NCI-H510A (cell line): ENCODE results near the gene TMA7.

Experiments used
- DNase-seq: peaks from one replicate; lab custom pipeline; 2025; lab: John Stamatoyannopoulos, UW

TMA7 gene

DNA sequence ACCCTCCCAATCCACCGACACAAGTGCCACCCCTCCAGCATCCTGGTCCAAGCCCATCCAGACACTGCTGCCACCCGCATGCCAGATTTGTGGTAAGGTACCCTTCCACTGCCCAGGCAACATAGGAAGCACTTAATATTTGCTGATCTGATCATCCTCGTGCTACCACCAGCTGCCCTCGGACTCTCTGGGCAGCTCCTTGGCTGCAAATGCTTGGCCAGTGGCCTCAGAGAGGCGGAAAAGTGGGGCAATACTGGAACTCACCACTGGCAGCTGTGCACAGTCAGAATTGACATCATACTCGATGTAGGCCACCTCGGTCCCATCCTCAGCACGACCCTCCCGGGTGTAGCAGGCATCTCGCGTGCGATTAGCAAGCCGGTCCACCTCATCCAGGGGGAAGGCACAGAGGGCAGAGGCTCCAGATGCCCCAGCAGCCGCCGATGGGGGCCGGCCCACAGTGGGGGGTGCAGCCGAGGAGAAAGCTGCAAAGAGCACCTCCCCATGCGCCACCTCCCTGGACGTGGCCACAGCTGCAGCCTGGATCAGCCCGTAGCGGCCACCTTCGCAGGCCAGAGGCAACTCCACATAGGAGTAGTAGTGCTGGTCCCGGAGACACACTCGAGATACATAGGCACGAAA lies 16.7 kb upstream of the TMA7 start:
- no peak for DNase-seq

DNA sequence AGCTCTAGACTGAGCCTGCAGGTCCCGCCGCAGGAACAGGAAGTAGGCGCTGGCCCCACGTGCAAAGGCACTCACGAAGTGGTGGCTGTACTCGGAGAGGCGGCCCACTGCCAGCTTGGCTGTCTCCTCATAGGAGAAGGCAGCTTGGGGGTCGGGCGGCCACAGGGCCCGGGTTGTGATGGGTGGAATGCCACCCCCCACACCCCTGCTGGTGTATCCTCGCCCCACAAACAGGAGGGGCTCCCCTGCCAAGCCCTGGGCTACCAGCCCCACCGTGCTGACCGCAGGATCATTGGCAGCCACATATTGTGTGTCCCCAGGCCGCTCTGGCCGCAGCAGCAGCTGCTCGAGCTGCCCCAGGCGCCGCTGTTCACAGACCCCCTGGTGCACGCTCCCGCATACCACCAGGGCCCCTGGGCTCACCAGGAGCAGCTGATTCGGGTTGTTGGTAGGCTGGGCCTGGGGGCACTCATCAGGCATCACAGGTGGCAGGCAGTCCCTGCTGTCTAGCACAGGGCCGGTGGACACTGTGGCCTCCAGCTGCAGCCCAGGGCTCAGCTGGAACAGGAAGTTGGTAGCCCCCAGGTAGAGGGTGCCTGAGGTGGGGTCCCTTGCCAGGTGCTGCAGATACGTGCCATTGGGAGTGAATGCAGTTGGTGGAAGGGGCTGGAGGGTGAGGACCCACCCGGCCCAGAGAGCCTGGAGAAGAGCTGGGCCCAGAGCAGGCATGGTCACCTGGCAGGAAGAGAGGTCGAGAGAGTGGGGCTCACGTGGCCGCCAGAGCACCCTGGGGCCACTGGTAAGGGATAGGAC lies 16.0 kb upstream of the TMA7 start:
- DNase-seq, result no peak

DNA sequence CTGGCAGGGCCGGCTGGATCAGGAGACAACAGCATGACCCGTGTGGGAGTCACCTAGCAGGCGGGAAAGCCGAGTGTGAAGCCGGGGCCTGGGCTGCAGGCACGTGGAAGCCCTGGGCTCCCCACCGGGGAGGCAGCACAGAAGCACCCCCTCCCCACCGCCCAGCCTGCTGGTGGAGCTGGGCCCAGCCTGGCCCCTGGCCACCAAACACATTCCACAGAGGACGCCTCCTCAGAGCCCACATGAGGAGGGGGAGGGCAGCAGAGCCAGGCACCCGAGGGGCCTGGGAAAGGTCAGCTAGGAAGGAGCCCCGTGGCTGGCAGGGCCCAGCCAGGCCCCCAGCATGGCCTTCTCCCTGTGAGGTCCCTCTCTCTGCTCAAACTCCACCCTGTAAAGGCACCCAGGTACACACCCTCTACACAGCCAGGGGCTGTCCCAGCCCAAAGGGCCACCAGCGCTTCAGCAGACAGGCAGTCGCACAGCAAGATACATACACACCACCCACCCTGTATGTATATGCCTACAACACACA lies 14.7 kb upstream of the TMA7 start:
- DNase-seq, result no peak

DNA sequence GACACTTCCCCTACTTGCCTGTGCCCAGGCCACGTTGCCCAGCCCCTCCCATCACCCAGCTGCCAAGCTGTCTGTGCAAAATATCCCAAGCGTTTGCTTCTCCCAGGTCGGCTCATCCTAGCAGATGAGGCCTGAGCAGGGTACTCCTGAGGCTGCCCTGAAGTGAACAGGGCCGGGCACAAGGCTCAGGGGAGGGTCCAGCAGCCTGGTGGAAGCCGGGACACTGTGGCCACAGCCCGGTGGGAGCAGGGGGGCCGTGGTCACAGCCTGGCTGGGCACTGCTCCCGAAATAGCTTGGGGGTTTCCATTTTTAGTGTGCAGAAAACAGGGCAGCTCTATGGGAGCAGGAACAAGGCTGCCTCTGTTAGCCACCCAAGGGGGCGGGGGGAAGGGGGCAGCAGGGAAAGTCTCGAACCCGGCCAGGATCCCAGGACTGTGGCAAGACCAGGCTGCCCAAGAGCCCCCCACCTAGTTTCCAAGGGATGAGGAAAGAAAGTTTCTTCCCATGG lies 13.6 kb upstream of the TMA7 start:
- DNase-seq, result no peak

DNA sequence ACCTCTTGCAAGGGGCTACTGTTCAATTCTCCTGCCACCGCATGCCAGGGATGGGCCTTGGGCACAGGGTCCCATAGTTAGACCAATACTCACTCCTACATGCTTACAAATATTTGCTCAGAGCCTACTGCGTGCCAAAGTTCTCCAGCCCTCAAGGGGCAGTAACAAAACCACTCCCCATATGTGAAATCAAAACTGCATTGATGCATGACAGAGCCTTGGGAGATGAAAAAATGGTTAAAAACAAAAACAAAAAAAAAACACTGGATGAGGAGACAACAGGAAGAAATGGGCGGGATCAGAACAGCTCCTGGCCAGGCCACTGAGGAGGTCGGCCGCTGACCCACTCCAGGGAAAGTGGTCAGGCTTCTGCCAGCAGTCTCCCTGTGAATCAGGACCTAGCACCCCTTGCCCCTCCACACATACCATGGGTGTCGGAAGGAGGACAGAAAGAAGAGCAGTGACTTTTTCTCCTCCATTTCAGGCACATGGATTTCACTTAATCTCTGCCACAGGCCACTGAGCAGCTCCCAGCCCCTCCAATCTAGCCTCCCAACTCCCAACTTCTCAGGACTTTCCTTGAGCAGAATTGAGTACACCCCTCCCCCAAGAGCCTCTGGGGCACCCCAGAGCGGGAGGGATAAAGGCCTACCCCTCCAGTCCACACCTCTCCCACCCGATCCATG lies 13.0 kb upstream of the TMA7 start:
- DNase-seq, result no peak

DNA sequence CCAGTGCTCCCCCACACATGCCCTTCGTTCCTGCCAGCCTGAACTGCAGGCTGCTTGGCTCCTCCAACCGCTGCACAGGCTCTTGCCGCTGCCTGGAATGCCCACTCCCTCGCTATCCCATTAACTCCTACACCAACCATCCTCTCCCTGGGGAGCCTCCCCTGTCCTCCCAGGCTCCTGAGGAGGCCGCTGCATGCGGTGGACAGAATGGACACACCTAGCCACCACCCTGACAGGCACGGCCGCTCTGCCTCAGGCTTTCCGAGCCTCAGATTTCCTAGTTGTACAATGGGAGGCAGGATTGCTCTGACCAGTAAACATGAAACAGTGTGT lies 12.5 kb upstream of the TMA7 start:
- DNase-seq, result no peak

DNA sequence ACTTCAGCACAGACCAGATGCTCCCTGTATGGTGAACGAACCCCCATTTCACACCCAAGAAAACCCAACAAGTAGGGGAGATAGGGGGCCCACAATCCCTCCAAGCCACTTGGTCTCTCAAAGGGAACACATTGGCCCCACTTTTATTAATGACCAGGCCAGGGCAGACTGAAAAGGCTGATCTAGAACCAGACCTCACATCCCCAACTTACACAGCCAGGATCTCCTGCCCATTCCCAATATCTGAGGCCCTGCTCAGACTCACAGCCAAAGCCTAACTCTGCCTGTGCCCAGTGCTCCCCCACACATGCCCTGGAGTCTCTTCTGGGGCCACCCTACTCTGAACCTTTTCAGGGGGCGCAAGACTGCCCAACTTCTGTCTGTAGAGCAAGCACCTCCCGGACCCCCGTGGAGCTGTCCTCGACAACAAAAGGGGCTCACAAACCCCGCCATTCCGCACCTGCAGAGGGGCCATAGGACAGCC lies 11.9 kb upstream of the TMA7 start:
- DNase-seq, result no peak

DNA sequence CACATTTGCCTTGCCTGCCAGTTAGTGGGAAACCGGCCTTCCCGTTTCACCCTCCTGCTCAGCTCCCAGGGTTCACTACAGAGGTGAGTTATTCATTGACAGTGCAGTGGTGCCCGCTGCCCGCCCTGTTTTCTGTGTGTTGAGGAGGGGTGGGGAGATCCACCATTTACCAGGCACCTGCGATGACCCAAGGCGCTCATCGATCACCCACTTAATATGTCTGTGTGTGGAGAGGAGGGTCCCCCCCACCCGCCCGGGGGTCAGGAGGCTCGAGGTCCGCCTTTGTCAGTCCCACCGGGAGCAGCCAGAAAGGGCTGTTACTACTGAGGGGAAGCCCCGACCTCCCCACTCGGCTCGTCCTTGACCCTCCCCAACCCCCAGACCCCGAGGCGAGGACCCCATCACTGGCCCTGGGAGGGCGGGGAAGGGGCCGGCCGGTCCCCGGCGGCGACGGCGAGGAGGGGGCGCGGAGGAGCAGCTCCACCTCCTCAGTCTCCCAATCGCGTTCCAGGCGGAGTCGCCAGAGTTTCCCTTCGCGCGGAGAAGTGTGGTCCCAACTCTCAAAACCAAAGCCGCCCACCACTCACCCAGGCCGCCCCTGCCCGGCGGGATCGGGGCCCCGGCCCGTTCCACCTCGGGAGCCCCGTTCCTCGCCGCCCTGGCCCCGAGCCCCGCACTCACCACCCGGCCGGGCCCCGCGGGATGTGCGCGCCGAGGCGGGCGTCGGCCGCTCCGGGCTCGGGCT lies 11.3 kb upstream of the TMA7 start:
- DNase-seq, result no peak

DNA sequence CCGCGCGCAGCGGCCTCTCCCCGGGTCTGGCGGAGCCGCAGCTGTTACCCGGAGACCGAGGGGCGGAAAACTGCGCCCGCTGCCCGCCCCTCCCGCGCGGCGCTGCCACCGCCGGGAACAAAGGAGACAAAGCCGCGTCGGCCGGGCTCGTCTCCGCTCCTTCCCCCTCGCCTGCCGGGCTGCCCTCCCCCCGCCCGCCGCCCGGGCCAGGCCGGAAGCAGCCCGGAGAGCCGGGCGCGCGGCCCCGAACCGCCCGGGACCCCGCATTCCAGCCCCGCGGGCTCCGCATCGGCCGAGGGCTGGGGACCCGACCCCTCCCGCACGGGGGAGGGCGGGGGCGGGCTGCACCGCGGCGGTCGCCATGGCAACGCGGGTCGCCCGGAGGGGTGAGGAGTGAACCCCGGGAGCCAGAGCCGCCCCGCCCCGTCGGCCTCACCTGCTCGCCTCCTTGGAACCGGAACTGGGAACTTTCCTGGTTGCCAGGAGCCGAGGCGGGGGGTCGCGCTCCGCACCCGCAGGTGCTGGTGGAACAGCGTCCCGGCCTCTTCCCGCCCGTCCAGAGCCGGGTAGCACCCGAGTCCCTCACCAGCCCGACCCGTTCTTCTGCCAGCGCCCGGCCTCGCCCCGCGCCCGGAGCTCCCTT lies 10.6 kb upstream of the TMA7 start:
- DNase-seq, result peak; percentile 60

DNA sequence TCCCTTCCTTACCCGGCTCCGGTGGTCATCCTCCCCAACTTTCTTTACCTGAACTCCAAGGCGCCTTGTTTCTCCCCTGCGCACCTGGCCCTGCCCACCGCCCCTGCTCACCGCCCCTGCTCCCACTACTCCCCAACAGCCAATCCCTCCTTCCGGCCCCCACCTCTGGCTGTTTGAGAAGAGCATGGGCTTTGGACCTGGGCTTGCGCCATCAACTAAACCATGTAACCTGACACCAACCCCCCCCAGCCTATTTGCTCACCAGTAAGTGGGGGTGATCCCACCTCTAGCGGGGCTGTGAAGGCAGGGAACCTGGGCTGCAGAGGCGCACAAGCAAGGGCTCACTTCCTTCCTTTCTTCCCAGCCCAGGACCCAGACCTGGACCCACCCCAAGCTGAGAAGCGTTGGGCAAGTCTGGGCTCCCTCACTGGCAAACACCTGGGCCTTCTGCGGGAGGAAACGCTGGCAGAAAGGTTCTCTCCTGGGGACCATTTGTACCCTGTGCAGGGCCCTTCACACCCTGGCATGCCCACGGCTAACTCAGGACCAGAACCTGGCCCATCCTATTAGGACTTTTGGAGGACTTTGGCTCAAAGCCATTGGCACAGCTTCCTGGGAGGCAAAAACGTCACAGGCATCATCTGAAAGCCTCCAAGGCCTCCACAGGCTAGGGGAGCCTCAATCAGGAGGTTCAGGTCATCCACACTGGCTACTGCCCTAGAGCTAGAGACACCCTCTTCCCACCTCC lies 9.9 kb upstream of the TMA7 start, which contains the start of gene PLXNB1:
PLXNB1 (minus strand) TSS at position 127 of the 748 bp plus-strand sequence. CDS start 5,475 bp downstream, outside the sequence.
- peak; percentile 82 for DNase-seq

DNA sequence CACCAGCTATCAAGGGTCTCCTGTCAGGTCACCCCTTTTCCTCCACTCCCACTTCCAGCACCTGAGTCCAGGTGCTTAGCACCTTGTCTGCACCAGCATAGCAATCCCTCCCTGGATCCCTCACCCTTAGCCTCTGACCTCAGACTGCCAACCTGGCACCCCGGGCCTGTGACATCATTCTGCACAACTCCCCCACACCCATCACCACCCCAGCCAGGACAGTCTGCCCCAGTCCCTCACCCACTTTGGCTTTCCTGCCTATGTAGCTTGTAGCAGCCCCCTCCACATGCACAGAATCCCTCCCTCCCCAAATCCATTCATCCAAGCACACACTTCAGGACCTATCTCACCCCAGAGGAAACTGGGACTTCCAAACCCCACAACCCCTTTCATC lies 9.4 kb upstream of the TMA7 start:
- DNase-seq, result no peak

DNA sequence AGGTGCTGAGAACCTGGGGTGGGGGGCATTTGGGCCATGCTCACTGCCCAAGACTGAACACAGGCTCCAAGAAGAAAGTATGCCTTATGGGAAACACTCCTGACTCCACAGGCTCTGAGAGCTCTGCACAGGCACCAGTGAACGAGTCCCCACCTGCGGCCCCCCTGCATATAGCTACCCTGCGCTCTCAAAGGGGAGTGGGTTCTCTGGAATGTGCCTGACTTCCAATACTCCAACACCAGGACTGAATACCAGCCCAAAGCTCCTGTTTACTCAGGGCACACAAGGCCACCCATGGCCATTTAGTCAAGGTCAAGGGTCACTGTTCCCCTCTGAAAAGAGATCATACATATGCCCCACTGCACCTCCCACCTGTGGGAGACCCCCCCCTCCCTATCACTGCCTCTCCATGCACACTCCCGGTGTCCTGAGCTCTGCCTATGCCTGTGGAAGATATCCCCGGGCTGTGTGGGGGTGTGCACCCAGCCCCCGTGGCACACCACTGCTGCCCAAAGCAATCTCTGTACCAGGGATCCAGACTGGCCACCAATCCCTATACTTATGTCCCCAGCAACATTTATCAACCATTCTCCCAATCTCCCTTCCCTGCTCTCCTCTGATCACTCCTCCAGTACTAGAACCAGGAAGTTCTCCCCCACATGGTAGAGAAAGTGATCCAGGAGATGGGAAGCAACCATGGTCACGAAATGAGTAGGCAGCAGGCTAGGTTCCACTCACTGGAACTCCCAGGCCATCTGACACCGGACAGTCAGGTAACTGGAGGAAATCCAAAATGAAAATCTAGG lies 8.6 kb upstream of the TMA7 start:
- no peak for DNase-seq

DNA sequence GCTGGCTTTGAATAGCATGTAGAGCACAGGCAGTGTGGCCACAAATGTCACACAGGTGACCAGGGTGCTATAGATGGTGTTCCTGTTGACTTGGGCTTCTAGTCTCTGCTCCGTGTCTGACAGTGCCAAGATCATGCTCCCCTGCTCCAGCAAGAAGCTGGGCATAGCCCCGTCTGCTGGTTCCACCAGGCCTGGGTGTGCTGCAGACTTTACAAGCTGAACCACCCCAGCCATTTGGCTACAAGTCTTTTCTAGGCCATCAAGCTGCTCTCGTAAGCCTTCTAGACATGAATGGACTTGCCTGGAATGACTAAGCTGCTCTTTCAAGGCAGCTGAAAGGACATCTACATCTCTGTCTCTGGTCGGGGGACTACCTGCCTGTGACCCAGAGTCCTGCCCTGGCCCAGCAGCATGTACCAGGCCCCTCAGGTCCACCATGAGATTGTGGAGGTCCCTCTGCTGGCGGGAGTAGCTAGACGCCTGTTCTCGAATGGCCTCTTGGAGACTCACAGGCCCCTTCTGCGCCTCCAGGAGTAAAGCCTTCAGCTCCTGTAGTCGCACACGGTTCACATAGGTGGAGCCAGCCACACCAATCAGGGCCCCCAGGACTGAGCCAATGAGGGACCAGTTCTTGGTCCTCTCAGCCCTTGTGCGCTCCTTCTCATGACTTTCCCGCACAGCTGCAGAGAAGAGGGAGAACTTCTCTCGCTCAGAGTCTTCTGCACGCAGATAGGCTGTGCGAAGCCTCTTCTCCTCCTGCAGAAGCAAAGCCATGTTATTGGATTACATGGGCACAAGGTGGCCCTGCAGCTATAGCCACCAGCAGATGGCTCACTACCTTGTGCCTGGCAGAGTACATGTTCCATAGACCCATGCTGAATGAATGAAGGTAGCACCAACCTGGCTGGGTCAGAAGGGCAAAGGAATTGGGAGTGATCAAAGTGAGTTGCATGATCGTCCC lies 7.4 kb upstream of the TMA7 start:
- no peak for DNase-seq

DNA sequence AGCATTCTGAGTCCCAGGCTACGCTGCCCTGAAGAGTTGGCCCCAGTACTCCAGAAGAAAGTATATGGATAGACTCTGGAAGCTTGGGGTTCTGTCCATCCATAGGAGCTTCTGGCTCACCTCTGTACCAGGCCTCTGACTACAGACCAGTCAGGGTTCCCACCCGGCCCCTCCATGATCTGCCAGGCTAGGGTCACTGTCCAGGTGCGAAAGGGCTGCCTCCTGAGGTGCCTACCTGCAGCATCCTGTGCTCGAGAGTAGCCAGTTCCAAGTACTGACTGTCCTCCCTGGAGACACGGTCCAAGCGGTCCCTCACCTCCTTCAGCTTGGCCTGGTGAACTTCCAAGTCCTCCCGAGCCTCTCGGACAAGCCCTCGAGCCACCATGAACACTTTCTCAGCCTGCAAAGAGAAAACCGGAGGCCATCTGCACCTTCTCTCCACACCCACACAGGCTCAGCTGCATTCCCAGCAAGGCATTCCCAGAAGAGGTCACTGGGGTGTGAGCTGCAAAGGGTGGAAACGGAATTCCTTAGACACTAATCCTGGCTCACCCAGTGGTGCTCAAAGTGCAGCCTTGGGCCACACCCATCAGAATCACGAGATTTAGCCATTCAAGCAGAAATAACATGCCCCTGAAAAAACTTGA lies 6.5 kb upstream of the TMA7 start:
- DNase-seq, result no peak

DNA sequence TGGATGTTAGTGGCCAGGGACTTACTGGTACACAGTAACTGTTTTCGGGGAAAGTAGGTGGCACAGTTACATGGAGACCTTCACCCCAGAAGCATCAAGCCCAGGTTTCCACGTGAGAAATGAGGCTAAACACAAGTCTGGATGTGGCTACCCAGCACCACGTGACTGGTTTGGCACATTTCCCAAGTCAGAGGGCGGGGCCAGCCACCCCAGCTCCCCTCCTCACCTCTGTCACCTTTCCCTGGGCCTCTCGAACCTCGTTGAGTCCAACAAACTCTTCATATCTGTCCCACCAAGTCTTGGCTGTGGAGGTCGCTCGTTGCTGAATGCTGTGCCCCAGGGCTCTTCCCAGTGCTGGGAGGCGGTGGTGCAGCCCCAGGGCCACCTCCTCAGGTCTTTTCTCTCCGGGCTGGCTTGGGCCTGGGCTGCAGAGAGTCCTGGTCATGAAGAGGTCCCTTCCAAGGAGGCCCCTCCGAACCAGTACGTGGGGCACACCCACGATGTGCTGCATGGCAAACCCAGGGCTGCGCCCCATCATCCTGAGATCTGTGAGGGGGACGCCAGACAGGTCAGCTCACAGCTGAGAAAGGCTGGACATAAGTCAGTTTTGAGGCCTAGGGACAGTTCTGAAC lies 5.3 kb upstream of the TMA7 start:
- DNase-seq, result no peak

DNA sequence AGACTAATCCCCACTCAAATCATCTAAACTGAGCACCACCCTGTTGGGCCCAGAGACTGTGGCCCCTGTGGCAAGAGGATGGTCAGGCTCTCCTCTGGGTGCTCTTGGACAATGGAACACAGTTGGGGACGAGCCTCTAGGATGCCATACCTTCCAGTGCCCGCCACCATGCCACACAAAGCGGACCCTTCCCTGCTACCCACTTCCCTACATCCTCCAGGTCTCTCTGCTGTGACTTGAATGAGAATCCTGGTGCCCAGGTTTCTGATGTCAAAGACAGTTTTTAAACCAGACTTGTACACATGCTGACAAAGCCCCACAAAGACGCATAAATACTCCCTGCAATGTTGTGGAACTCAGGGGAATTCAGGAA lies 4.8 kb upstream of the TMA7 start:
- no peak for DNase-seq

DNA sequence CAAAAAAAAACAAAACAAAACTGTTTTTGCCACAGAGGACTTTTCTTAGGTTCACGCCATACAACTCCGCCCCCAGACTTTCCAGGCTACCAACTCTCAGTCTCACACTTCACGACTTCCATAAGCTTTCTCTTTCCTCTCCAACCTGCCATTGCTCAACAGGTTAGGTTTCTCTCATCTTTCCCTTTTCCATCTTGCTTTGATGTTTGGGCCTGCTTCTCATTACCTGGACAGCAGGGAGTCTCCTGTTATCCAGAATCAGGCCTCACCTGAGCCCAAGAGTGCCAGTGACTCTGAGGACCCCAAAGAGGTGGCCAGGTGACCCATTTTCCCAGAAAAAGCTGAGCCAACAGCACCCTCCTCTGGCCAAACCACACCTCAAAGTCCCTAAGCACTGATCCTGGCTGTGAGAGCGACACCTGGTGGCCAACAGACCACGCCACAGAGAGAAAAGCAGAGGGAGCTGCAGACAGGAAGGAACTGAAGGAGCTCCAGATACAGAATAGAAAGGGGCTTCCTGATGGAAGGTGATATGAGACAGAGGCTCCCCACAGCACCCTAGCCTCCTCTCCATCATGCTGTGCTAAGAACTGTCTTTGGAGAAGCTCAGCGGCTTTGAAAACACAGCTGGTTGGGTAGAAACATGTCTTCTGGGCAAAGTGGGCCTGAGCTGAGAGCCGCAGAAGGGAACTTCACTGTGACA lies 4.1 kb upstream of the TMA7 start:
- peak; percentile 41 for DNase-seq
